K562 (cell line): ENCODE results near the gene GPR32. TPM values are rescaled to one million over a fixed set of nuclear protein-coding genes. Genes with fewer than 3 reads are reported as not detected.
A peak's percentile ranks its signal among the peaks of the same experiment; 100 is the strongest.

ENCODE experiments used
- ARNT ChIP-seq, 2 experiments: fragments of 450-650 bp; IDR thresholded peaks; 2 replicates each; pipeline ENCODE4 v1.6.1; 2016; ENCODE audit warnings: mild to moderate bottlenecking in 1 of 2
- BCL6 ChIP-seq: fragments of 250-450 bp; sonication (Bioruptor Pico); IDR thresholded peaks from 2 replicates; pipeline ENCODE4 v1.4.0; 2020
- CTBP1 ChIP-seq: fragments of 450-650 bp; IDR thresholded peaks from 2 replicates; pipeline ENCODE4 v1.6.1; 2016; ENCODE audit warnings: borderline replicate concordance
- E2F8 ChIP-seq: fragments of 450-650 bp; IDR thresholded peaks from 2 replicates; pipeline ENCODE4 v1.7.1; 2018; ENCODE audit warnings: mild to moderate bottlenecking, low read depth; ENCODE audit not compliant: partially characterized antibody
- ELK1 ChIP-seq: sonication (generic); formaldehyde crosslinking; IDR thresholded peaks from 2 replicates; pipeline ENCODE4 v1.8.1; 2022; ENCODE audit warnings: missing genetic modification reagents
- HMGN3 ChIP-seq: IDR thresholded peaks from 2 replicates; pipeline ENCODE4 v1.6.1; 2011; ENCODE audit warnings: borderline replicate concordance, low read depth, mild to moderate bottlenecking, mixed read lengths, low read length; ENCODE audit not compliant: insufficient read length; ENCODE audit errors: extremely low read depth
- KLF13 ChIP-seq: fragments of 450-650 bp; IDR thresholded peaks from 2 replicates; pipeline ENCODE4 v1.6.1; 2016; ENCODE audit warnings: missing genetic modification characterization, low read depth, mild to moderate bottlenecking, missing compliant biosample characterization, moderate library complexity, borderline replicate concordance
- PCBP1 ChIP-seq: fragments of 200-400 bp; formaldehyde crosslinking; IDR thresholded peaks from 2 replicates; pipeline ENCODE4 v1.6.1; 2018; ENCODE audit warnings: mild to moderate bottlenecking, low read depth, low read length; ENCODE audit not compliant: poor library complexity, severe bottlenecking
- SMARCA5 ChIP-seq: fragments of 450-650 bp; IDR thresholded peaks from 2 replicates; pipeline ENCODE4 v1.6.1; 2016
- SREBF1 ChIP-seq: fragments of 150-350 bp; IDR thresholded peaks from 2 replicates; pipeline ENCODE4 v1.6.1; 2014; ENCODE audit warnings: antibody characterized with exemption, low read depth, low read length, borderline replicate concordance
- TAL1 ChIP-seq: fragments of 450-650 bp; IDR thresholded peaks from 2 replicates; pipeline ENCODE4 v1.6.1; 2016; ENCODE audit warnings: mild to moderate bottlenecking
- TRIM24 ChIP-seq, 2 experiments: fragments of 450-650 bp; IDR thresholded peaks; 2 replicates each; pipeline ENCODE4 v1.6.1; 2016
- VEZF1 ChIP-seq: fragments of 200-800 bp; sonication (Bioruptor generic); IDR thresholded peaks from 2 replicates; pipeline ENCODE4 v1.6.1; 2017; ENCODE audit warnings: missing genetic modification characterization, missing compliant biosample characterization
- ZFX ChIP-seq: sonication (generic); formaldehyde crosslinking; IDR thresholded peaks from 2 replicates; pipeline ENCODE4 v1.8.0; 2022; ENCODE audit warnings: mild to moderate bottlenecking, missing genetic modification reagents, moderate library complexity
- ZNF134 ChIP-seq: fragments of 250-450 bp; sonication (Bioruptor Pico); conservative IDR thresholded peaks from 2 replicates; pipeline ENCODE4 v1.4.0; 2020
- ZNF280A ChIP-seq: fragments of 450-650 bp; IDR thresholded peaks from 2 replicates; pipeline ENCODE4 v1.6.1; 2018; ENCODE audit warnings: mild to moderate bottlenecking, low read depth; ENCODE audit not compliant: partially characterized antibody
- ZNF518B ChIP-seq: fragments of 250-450 bp; sonication (Bioruptor Pico); IDR thresholded peaks from 2 replicates; pipeline ENCODE4 v1.5.0; 2021; ENCODE audit warnings: mild to moderate bottlenecking, moderate library complexity
- polyA plus RNA-seq, 8 experiments: library from polyadenylated mRNA; depleted of rRNA in 4 of 8; stranded (reverse) in 5 of 8; unstranded in 3 of 8; fragments of >200 nt; fragmentation: Nextera tagmentation in 2 of 8; fragmentation: Illumina TruSeq in 1 of 8; extraction: Ambion mirVana in 2 of 8; extraction: Trizol in 1 of 8; gene quantifications; 2 replicates each; pipeline versions ENCODE4 v1.2.1 to v1.2.3, GENCODE V29; 2011 to 2014; ENCODE audit warnings: inconsistent platforms in 1 of 8, missing spikeins in 1 of 8
- total RNA-seq, 7 experiments: library from RNA; depleted of rRNA in 6 of 7; stranded (reverse); fragments of >200 nt in 6 of 7; fragmentation: Illumina TruSeq in 2 of 7; extraction: Trizol in 2 of 7; gene quantifications; 2 replicates each; pipeline versions ENCODE4 v1.2.1 to v1.2.3, GENCODE V29; 2011 to 2021; ENCODE audit warnings: low replicate concordance in 1 of 7

The GPR32 gene
- total and polyA plus RNA-seq, 9 of the 15 experiments (the other 6 are each of a cell fraction or from before 2014, with no cell fraction given): not detected

GRCh38 chr19:50820549-50821247 lies 50.4 kb downstream of the GPR32 start (continued):
- TF ChIP-seq ZNF518B (CRISPR knock-in tag) (no peak), ZNF280A (no peak), ZFX (CRISPR knock-in tag) (peak; percentile 62), ZNF134 (CRISPR knock-in tag) (no peak), TRIM24 (IDR thresholded peaks at IDR 0.05) (0 out of 4 replicates have a peak, but pooled peaks have one; percentile 8 to 10), CTBP1 (no peak; the same call in 1 of the 2 replicates), BCL6 (CRISPR knock-in tag) (no peak), E2F8 (no peak), HMGN3 (no peak), VEZF1 (CRISPR knock-in tag) (peak; percentile 88), ELK1 (no peak), ARNT (IDR thresholded peaks at IDR 0.05) (0 out of 4 replicates have a peak, but pooled peaks of 1 of the 2 experiments have one; percentile 45), SREBF1 (no peak), SMARCA5 (peak; percentile 59; the same call in 1 of the 2 replicates), TAL1 (no peak), KLF13 (tag) (no peak), PCBP1 (peak; percentile 52)
